Measurements from ENCODE around the gene ATG4C.
"Not testable (repeated sequence)": the region's sequence is repeated elsewhere in the genome, so short reads cannot be mapped to it uniquely, and the experiment has no call there.

The ATG4C gene

GRCh38 chr1:62783736-62784508 is at the start of gene ATG4C:
ATG4C (plus strand) TSS chr1:62784132; CDS start chr1:62803787, 19,655 bp downstream.
- peak; percentile 98 for DNase-seq

GRCh38 chr1:62735491-62736171 is 48.3 kb upstream of the ATG4C start:
- DNase-seq: no peak

GRCh38 chr1:62740701-62741100 is 43.2 kb upstream of the ATG4C start:
- DNase-seq: not testable (repeated sequence)

- DNase-seq: no peak
Observed at GRCh38 chr1:62744611-62745577, 39.0 kb upstream of the ATG4C start.

- DNase-seq: peak; percentile 85
Observed at GRCh38 chr1:62746086-62746808, 37.7 kb upstream of the ATG4C start.

GRCh38 chr1:62746809-62747138 is 37.2 kb upstream of the ATG4C start:
- DNase-seq: no peak

GRCh38 chr1:62753031-62753965 is 30.6 kb upstream of the ATG4C start:
- no peak for DNase-seq

- not testable (repeated sequence) for DNase-seq
Observed at GRCh38 chr1:62754938-62755337, 29.0 kb upstream of the ATG4C start.

GRCh38 chr1:62756255-62756884 is 27.6 kb upstream of the ATG4C start:
- not testable (repeated sequence) for DNase-seq

- peak; percentile 21 for DNase-seq
Observed at GRCh38 chr1:62759232-62759875, 24.6 kb upstream of the ATG4C start.

- DNase-seq: not testable (repeated sequence)
Observed at GRCh38 chr1:62760021-62760782, 23.7 kb upstream of the ATG4C start.

- not testable (repeated sequence) for DNase-seq
Observed at GRCh38 chr1:62761223-62761870, 22.6 kb upstream of the ATG4C start.

- not testable (repeated sequence) for DNase-seq
Observed at GRCh38 chr1:62762027-62762426, 21.9 kb upstream of the ATG4C start.

GRCh38 chr1:62765981-62766380 is 18.0 kb upstream of the ATG4C start:
- no peak for DNase-seq

- not testable (repeated sequence) for DNase-seq
Observed at GRCh38 chr1:62768551-62768950, 15.4 kb upstream of the ATG4C start.

- DNase-seq: no peak
Observed at GRCh38 chr1:62772607-62773295, 11.2 kb upstream of the ATG4C start.

GRCh38 chr1:62774006-62774405 is 9.9 kb upstream of the ATG4C start:
- no peak for DNase-seq

- peak; percentile 49 for DNase-seq
Observed at GRCh38 chr1:62774971-62775595, 8.8 kb upstream of the ATG4C start.
